ENCODE results near the gene GOLGA8N.
A peak's percentile ranks its signal among the peaks of the same experiment; 100 is the strongest.

Gene GOLGA8N

GRCh38 chr15:32637704-32638103, 44.4 kb downstream of the GOLGA8N start:
- no peak overlapping the region for H3K4me3 Mint-ChIP-seq
- peaks cover 10 to 23% of the 10 kb centered on the region in 2 donors for H3K36me3 Mint-ChIP-seq
- no peaks in the 10 kb centered on the region for H3K9me3 Mint-ChIP-seq
- no peak for DNase-seq
- ATAC-seq (replicated peaks) = no peak
- H3K27me3 Mint-ChIP-seq = peaks cover 9 to 11% of the 10 kb centered on the region in 2 donors
- H3K4me1 Mint-ChIP-seq = peaks cover 13 to 24% of the 10 kb centered on the region in 2 donors
- no peak overlapping the region for H3K27ac Mint-ChIP-seq

GRCh38 chr15:32641517-32642059, 48.3 kb downstream of the GOLGA8N start, which contains the start of gene SCG5:
TSS of gene SCG5 (plus strand) at chr15:32641710. CDS start at chr15:32643593, 1,883 bp downstream.
- no peak for DNase-seq
- H3K36me3 Mint-ChIP-seq = peaks cover 4 to 9% of the 10 kb centered on the region in 2 donors
- peak within 1 kb of the TSS; percentile 26 for H3K27ac Mint-ChIP-seq

DNA sequence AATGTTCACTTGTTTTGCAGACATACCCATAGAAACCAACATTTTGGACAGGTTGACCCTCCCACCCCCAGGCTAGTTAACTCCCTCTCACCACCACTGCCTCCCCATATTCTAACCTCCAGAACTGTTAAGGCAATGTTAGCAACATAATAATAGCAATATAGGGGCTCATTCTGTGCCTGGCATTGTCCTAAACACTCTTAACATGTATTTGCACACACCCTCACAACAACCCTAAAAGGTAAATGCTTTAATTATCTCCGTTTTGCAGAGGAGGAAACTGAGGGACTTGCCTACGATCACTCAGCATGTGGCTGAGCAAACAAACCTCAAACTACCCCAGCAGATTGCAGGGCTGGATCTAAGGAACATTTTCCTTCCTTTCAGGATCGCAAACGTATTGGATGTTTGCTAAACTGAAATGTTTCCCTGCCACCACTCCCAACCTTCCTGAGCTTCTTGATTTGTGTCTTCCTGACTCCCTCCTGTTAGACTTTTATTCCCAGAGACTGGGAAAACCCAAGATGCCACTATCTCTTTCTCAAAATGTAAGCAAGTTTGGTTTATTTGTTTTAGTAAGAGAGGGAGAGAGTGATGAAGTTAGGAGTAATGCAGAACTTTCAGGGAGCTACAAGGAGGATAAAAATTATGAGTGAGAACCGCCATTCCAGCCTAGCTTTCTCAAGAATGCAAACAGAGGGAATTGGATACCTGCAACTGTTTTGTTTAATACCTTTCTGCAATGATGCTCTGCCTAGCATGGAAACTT, 49.6 kb downstream of the GOLGA8N start:
- Mint-ChIP-seq H3K9me3 (no peaks in the 10 kb centered on the region), H3K36me3 (peaks cover 2 to 7% of the 10 kb centered on the region in 2 donors), H3K27me3 (peaks cover 11 to 13% of the 10 kb centered on the region in 2 donors), H3K4me3 (no peak overlapping the region), H3K27ac (no peak overlapping the region), H3K4me1 (peaks cover 2 to 8% of the 10 kb centered on the region in 2 donors)
- DNase-seq (no peak), ATAC-seq (replicated peaks) (no peak)

More at GRCh38 chr15:32641517-32642059, 48.3 kb downstream of the GOLGA8N start, which contains the start of gene SCG5:
- peaks cover 7 to 19% of the 10 kb centered on the region in 2 donors for H3K4me1 Mint-ChIP-seq
- ATAC-seq (replicated peaks) = no peak
- peaks cover 11 to 13% of the 10 kb centered on the region in 2 donors for H3K27me3 Mint-ChIP-seq
- no peaks in the 10 kb centered on the region for H3K9me3 Mint-ChIP-seq
- H3K4me3 Mint-ChIP-seq = peak within 1 kb of the TSS in 1 of 2 donors; percentile 19

- ATAC-seq (replicated peaks) = no peak
Observed at GRCh38 chr15:32643907-32644445, 50.7 kb downstream of the GOLGA8N start.

DNA sequence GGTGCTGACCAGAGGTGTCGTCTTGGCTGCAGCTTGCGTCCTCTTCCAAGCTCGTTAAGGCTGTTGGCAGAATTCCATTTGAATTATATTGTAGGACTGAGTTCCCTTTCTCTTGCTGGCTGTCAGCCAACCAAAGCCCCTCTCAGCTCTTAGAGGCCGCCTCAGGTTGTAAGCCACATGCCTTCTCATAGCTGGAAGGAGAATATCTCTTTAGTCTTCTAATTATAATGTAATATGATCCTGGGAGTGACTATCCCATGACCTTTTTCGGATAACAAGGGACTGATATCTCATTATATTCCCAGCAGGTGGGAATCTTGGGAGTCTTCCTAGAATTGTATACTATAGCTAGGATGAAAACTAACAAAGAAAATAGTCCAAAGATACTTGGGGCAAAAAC, 53.0 kb downstream of the GOLGA8N start:
- Mint-ChIP-seq H3K27ac (no peak overlapping the region), H3K27me3 (peaks cover 8 to 11% of the 10 kb centered on the region in 2 donors), H3K9me3 (no peaks in the 10 kb centered on the region), H3K36me3 (peaks cover 0 to 5% of the 10 kb centered on the region in 2 donors), H3K4me1 (peaks cover 2 to 5% of the 10 kb centered on the region in 2 donors), H3K4me3 (no peak overlapping the region)
- ATAC-seq (replicated peaks) (no peak), DNase-seq (no peak)

More at GRCh38 chr15:32643907-32644445, 50.7 kb downstream of the GOLGA8N start:
- peaks cover 2 to 7% of the 10 kb centered on the region in 2 donors for H3K36me3 Mint-ChIP-seq
- peaks cover 11 to 13% of the 10 kb centered on the region in 2 donors for H3K27me3 Mint-ChIP-seq
- no peak overlapping the region for H3K27ac Mint-ChIP-seq
- H3K9me3 Mint-ChIP-seq = no peaks in the 10 kb centered on the region
- DNase-seq = no peak
- H3K4me1 Mint-ChIP-seq = peaks cover 2 to 8% of the 10 kb centered on the region in 2 donors
- H3K4me3 Mint-ChIP-seq = no peak overlapping the region

DNA sequence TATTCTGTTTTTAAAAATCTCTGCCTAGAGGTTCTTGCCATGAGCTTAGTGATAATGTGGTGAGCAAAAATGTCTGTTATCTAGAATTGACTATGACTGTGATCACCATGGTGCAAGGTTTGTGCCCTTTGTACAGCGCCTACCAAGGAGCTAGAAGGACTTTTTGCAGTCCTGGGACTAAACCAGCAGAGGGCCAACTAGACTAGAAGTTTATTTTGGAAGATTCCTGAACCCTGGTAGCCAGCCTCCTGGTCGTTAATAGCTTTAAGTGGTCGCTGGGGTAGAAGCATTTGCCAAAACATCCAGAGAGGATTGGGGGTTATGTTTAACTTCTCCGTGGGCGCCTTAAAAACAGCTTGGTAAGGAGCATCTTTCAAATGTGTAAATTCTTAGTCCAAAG, 56.1 kb downstream of the GOLGA8N start:
- DNase-seq (no peak), ATAC-seq (replicated peaks) (peak; percentile 29 to 50)
- Mint-ChIP-seq H3K9me3 (no peaks in the 10 kb centered on the region), H3K4me3 (no peak overlapping the region), H3K27ac (no peak overlapping the region), H3K4me1 (no peaks in the 10 kb centered on the region), H3K36me3 (no peaks in the 10 kb centered on the region), H3K27me3 (no peaks in the 10 kb centered on the region)

GRCh38 chr15:32651229-32651837, 58.1 kb downstream of the GOLGA8N start:
- Mint-ChIP-seq H3K4me3 (no peak overlapping the region), H3K9me3 (no peaks in the 10 kb centered on the region), H3K27ac (no peak overlapping the region), H3K4me1 (no peaks in the 10 kb centered on the region), H3K36me3 (no peaks in the 10 kb centered on the region), H3K27me3 (no peaks in the 10 kb centered on the region)
- DNase-seq (peak; percentile 33), ATAC-seq (replicated peaks) (peak; percentile 87 to 88)

DNA sequence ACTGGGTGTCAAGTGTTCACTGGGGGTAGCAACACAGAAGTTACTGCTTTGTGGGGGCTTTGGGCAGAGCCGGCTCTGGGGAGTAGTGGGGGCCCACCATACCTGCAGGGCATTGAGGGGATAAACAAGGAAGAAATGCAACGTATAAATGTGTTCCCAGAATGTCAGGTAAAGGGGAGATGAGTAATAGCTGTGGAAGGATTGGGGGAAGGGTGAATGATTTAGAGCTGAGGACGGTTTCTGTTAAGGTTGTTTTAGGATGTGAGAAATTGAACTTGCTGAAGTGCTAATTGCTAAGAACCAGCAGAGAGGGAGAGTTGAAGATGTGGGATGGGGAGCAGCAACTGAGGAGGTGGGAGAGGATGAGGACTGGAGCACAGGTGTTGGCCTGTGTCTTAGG, 58.9 kb downstream of the GOLGA8N start:
- DNase-seq (no peak), ATAC-seq (replicated peaks) (no peak)
- H3K27me3 Mint-ChIP-seq = no peaks in the 10 kb centered on the region
- H3K27ac Mint-ChIP-seq = no peak overlapping the region
- H3K9me3 Mint-ChIP-seq = no peaks in the 10 kb centered on the region
- H3K36me3 Mint-ChIP-seq = no peaks in the 10 kb centered on the region
- H3K4me1 Mint-ChIP-seq = no peaks in the 10 kb centered on the region
- H3K4me3 Mint-ChIP-seq = no peak overlapping the region

DNA sequence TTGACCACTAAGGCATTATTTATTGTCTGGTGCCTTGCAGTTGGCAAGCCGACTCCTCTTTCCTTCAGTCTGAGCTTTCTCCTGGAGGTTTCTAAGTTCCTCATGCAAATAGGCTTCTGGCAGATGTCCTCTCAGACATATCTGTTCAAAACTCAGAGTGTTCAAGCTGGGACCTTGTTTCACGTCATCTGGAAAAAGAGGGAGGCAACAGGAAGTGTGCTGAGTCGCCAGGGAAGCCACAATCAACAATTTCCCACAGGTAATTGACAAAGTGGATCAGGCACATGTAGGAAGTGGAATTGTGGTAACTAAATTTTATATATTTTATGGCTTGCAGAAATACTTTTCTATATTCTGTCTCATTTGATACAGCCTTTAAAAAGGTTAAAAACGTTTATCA, 62.8 kb downstream of the GOLGA8N start:
- no peak for ATAC-seq (replicated peaks)
- DNase-seq = no peak
- Mint-ChIP-seq H3K9me3 (no peaks in the 10 kb centered on the region), H3K27me3 (no peaks in the 10 kb centered on the region), H3K4me3 (no peak overlapping the region), H3K4me1 (no peaks in the 10 kb centered on the region), H3K27ac (no peak overlapping the region), H3K36me3 (no peaks in the 10 kb centered on the region)

GRCh38 chr15:32656496-32656895, 63.2 kb downstream of the GOLGA8N start:
- Mint-ChIP-seq H3K9me3 (no peaks in the 10 kb centered on the region), H3K27me3 (no peaks in the 10 kb centered on the region), H3K27ac (no peak overlapping the region), H3K4me3 (no peak overlapping the region), H3K36me3 (no peaks in the 10 kb centered on the region), H3K4me1 (no peaks in the 10 kb centered on the region)
- DNase-seq (no peak), ATAC-seq (replicated peaks) (no peak)

Data from stimulated activated naive B cell treated with anti-CD40 and anti-IgM and Interleukin-4, amounts not matched to agents 10 μg/mL and 1 μg/mL and 100 μg/mL, for 72 hours (primary cell).